ENCODE results near the gene SEPTIN1.

DNA sequence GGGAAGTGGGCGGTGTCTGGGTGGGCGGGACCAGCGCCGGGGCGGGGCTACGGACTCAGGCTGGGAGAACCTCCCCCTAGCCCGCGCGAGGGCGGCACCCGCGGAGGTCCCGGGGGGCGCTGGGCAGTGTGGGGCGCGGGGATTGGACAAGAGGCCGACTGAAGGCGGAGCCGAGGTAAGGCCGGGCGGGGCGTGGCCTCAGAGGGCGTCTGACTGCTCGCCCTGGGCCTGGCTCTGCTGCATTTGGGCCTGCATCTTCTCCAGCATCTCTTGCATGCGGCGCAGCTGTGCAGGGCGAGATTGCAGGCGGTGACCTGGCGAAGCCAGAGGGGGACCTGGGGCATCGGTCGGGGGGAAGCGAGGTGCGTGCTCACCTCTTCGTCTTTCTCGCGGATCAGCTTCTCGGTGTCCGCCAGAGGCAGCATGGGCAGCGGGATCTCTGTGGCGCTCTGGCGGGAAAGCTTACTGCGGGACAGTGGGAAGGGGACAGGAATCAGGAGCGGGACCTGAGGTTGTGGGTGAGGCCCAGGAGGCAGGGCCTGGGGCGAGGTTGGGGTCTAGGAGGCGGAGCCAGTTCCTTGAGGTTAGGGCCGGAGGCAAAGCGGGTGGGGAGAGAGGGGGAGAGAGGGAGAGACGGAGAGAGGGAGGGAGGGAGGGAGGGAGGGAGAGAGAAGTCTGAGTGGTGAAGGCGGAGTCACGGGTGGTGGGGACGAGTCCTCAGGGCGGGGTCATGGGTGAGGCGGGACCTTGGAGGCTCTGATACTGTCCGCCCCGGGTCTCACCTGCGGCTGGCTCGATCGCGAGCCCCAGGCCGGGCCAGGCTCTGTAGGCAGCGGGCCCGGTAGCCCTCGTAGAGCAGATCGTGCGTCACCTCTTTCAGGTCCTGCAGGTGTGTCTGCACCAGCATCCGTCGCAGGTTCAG is 3.9 kb downstream of the SEPTIN1 start:
- TF ChIP-seq, protein P1, sequence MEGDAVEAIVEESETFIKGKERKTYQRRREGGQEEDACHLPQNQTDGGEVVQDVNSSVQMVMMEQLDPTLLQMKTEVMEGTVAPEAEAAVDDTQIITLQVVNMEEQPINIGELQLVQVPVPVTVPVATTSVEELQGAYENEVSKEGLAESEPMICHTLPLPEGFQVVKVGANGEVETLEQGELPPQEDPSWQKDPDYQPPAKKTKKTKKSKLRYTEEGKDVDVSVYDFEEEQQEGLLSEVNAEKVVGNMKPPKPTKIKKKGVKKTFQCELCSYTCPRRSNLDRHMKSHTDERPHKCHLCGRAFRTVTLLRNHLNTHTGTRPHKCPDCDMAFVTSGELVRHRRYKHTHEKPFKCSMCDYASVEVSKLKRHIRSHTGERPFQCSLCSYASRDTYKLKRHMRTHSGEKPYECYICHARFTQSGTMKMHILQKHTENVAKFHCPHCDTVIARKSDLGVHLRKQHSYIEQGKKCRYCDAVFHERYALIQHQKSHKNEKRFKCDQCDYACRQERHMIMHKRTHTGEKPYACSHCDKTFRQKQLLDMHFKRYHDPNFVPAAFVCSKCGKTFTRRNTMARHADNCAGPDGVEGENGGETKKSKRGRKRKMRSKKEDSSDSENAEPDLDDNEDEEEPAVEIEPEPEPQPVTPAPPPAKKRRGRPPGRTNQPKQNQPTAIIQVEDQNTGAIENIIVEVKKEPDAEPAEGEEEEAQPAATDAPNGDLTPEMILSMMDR (IDR thresholded peaks at IDR 0.05; ENCODE audit: low read length), result no peak
- no peak for TF ChIP-seq EZH2 (IDR thresholded peaks at IDR 0.05; ENCODE audit: borderline replicate concordance, low read length)

All from OCI-LY1 (cell line).